ENCODE measurements around the gene MMEL1. TPM values are rescaled to one million over a fixed set of nuclear protein-coding genes. Genes with fewer than 3 reads are reported as not detected.

MMEL1 gene
- total RNA-seq, 1 donor from 2014 or later: 0.62 TPM

DNA sequence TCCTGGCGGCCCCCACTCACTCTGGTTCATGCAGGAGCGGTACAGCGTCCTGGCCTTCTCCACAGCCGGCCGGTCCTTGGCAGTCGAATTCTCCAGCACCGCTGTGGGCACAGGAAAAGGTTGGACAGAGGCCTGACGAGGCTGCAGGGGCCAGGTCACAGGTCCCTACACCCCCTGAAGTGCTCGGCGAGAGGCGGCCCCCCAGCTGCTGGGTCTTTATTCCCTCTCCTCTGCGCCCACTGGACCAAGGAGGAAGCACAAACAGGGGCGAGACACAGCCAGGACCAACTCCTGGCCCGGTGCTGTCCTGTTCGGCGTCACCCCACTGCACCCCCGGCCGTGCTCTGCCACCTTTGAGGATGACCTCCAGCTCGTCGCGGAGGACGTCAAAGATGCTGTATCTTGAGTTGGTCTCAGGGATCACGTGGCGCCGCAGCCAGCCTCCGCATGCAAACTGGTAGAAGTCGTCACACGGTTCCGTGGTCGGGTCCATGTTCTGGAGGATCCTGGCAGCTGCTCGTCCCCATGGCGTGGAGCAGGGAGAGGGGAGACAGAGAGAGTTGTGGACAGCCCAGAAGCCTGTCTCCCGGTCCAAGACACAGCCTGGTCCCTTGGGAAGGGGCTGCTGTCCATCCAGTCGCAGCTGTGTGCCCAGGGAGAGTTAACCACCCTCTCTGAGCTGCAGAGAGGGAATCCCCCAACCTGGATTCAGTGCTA lies 23.3 kb downstream of the MMEL1 start:
- H3K4me3 Mint-ChIP-seq (ENCODE audit: unreplicated experiment): no peak overlapping the region
- peaks cover 2% of the 10 kb centered on the region for H3K36me3 Mint-ChIP-seq (ENCODE audit: low read depth)
- H3K9me3 Mint-ChIP-seq (ENCODE audit: low read depth): peaks cover 13% of the 10 kb centered on the region
- TF ChIP-seq, protein P1, sequence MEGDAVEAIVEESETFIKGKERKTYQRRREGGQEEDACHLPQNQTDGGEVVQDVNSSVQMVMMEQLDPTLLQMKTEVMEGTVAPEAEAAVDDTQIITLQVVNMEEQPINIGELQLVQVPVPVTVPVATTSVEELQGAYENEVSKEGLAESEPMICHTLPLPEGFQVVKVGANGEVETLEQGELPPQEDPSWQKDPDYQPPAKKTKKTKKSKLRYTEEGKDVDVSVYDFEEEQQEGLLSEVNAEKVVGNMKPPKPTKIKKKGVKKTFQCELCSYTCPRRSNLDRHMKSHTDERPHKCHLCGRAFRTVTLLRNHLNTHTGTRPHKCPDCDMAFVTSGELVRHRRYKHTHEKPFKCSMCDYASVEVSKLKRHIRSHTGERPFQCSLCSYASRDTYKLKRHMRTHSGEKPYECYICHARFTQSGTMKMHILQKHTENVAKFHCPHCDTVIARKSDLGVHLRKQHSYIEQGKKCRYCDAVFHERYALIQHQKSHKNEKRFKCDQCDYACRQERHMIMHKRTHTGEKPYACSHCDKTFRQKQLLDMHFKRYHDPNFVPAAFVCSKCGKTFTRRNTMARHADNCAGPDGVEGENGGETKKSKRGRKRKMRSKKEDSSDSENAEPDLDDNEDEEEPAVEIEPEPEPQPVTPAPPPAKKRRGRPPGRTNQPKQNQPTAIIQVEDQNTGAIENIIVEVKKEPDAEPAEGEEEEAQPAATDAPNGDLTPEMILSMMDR (IDR thresholded peaks at IDR 0.05): no peak
- peaks cover 7% of the 10 kb centered on the region for H3K4me1 Mint-ChIP-seq (ENCODE audit: low read depth)
- H3K27me3 Mint-ChIP-seq (ENCODE audit: low read depth): peaks cover 2% of the 10 kb centered on the region
- peak overlapping the region; percentile 74 for H3K27ac Mint-ChIP-seq (ENCODE audit: unreplicated experiment)
- DNase-seq (ENCODE audit: low spot score): peak; percentile 85

DNA sequence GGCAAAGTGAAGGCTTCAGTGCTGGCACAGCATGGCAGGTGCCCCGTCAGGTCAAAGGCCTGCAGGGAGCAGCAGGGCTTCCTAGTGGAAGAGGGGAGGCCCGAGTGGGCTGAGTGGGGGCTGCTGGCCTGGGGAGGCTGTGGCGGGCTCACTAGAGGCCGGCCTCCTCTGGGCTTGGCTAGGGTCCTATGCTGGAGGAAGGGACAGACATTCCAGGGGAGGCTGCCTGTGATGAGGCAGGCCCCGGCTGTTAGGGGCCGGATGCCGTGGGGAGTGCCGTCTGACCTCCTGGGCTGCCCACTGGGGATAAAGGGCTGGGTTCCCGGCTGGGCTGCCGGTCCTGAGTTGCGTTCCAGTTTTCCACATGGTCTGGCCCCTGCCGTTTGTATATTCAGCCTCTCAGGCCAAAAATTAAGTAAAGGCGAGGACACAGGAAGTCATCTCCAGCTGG lies 25.1 kb downstream of the MMEL1 start:
- H3K4me3 Mint-ChIP-seq (ENCODE audit: unreplicated experiment): no peak overlapping the region
- DNase-seq (ENCODE audit: low spot score): no peak
- H3K9me3 Mint-ChIP-seq (ENCODE audit: low read depth): no peaks in the 10 kb centered on the region
- no peaks in the 10 kb centered on the region for H3K36me3 Mint-ChIP-seq (ENCODE audit: low read depth)
- TF ChIP-seq, protein P1 (IDR thresholded peaks at IDR 0.05): no peak
- H3K4me1 Mint-ChIP-seq (ENCODE audit: low read depth): peaks cover 7% of the 10 kb centered on the region
- H3K27ac Mint-ChIP-seq (ENCODE audit: unreplicated experiment): no peak overlapping the region
- H3K27me3 Mint-ChIP-seq (ENCODE audit: low read depth): peaks cover 2% of the 10 kb centered on the region

DNA sequence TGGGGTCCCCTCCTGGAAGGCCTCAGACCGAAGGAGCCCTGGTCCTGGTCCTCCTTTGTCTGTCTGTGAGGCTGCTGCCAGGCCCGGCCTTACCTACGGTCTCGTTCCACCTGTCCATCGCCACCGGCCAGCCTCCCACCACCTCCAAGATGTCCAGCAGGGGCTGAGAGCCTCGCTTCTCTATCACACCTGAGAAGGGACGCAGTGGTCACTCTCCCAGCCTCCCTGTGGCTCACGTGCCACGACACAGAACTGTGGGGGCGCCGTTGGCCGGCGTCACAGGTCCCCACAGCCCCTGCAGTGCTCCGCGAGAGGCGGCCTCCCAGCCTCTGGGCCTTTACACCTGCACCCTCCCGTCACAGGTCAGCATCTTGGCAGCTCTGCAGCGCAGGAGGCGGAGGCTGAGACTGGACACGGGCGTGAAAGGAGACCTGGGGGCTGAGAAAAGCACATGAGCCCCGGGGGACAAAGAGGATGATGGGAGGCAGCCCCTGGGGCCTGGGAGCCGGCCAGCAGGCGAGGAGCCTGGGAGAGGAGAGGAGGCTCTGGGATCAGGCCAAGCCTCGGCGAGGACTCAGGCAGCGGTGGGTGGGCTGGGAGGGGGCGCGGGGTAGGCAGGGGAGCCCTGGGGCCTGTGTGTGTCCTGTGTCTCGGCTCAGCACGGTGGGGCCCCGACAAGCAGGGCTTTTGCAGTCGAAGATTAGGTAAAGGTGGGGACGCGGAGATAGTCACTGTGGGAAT lies 25.8 kb downstream of the MMEL1 start:
- DNase-seq (ENCODE audit: low spot score): no peak
- H3K4me1 Mint-ChIP-seq (ENCODE audit: low read depth): peaks cover 7% of the 10 kb centered on the region
- TF ChIP-seq, protein P1 (IDR thresholded peaks at IDR 0.05): no peak
- peaks cover 3% of the 10 kb centered on the region for H3K36me3 Mint-ChIP-seq (ENCODE audit: low read depth)
- H3K4me3 Mint-ChIP-seq (ENCODE audit: unreplicated experiment): no peak overlapping the region
- no peak overlapping the region for H3K27ac Mint-ChIP-seq (ENCODE audit: unreplicated experiment)
- H3K9me3 Mint-ChIP-seq (ENCODE audit: low read depth): no peaks in the 10 kb centered on the region
- peaks cover 9% of the 10 kb centered on the region for H3K27me3 Mint-ChIP-seq (ENCODE audit: low read depth)

DNA sequence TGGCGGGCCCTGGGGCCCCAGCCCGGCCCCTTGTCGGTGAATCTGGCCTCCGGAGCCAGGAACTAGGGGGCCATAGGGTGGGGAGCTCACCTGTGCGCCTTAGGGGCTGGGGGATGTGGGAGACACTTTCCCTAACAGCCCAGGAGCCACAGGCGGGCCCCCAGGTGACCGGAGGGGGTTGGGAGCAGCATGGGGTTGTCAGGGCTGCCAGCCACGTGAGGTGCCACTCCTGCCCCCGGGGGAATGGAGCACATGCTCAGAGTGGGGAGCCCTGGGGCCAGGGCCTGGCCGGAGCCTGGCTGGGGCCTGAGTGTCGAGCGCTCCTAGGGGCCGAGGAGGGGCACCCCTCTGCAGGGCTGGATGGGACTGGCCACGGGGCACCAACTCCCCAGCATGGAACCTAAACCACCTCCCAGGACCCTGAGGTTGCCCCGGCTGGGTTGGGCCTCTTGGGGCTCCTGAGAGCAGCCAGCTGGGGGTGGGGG lies 26.4 kb downstream of the MMEL1 start:
- Mint-ChIP-seq H3K4me1 (ENCODE audit: low read depth) (peaks cover 7% of the 10 kb centered on the region), H3K27ac (ENCODE audit: unreplicated experiment) (no peak overlapping the region), H3K4me3 (ENCODE audit: unreplicated experiment) (no peak overlapping the region), H3K9me3 (ENCODE audit: low read depth) (no peaks in the 10 kb centered on the region), H3K36me3 (ENCODE audit: low read depth) (peaks cover 3% of the 10 kb centered on the region), H3K27me3 (ENCODE audit: low read depth) (peaks cover 14% of the 10 kb centered on the region)
- TF ChIP-seq, protein P1 (IDR thresholded peaks at IDR 0.05): no peak
- DNase-seq (ENCODE audit: low spot score): no peak

All from chondrocyte (in vitro differentiated cells).